ENCODE measurements around the gene KLF18. TPM values are rescaled to one million over a fixed set of nuclear protein-coding genes. Genes with fewer than 3 reads are reported as not detected.

KLF18 gene
- total RNA-seq, 1 donor from 2014 or later, result not detected

DNA sequence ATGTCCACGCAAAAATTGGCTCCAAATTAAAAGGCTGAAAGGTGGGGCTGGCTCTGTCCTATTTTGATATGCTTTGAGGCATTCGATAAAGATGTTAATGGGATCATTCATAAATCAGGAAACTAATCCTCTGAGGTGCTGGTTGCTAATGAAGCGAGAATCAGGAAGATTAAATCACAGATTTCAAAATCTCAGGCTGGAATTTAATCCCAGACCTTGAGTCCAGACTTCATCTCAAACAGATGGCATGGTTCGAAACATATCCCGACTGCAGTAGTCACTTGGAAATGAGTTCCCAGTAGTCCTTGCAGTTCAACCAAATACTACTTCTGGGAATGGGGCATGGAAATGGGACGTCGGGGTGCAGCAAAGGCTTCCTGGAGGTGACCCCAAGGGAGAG lies 27.3 kb downstream of the KLF18 start:
- H3K4me3 ChIP-seq (ENCODE audit: low read depth, low read length), result no peak overlapping the region
- TF ChIP-seq, protein P1, sequence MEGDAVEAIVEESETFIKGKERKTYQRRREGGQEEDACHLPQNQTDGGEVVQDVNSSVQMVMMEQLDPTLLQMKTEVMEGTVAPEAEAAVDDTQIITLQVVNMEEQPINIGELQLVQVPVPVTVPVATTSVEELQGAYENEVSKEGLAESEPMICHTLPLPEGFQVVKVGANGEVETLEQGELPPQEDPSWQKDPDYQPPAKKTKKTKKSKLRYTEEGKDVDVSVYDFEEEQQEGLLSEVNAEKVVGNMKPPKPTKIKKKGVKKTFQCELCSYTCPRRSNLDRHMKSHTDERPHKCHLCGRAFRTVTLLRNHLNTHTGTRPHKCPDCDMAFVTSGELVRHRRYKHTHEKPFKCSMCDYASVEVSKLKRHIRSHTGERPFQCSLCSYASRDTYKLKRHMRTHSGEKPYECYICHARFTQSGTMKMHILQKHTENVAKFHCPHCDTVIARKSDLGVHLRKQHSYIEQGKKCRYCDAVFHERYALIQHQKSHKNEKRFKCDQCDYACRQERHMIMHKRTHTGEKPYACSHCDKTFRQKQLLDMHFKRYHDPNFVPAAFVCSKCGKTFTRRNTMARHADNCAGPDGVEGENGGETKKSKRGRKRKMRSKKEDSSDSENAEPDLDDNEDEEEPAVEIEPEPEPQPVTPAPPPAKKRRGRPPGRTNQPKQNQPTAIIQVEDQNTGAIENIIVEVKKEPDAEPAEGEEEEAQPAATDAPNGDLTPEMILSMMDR (IDR thresholded peaks at IDR 0.05; ENCODE audit: insufficient read depth, low read length, poor library complexity, severe bottlenecking), result no peak
- no peaks in the 10 kb centered on the region for H3K36me3 ChIP-seq (ENCODE audit: control insufficient read depth, insufficient read depth, low read length)
- no peaks in the 10 kb centered on the region for H3K27me3 ChIP-seq (ENCODE audit: control insufficient read depth, insufficient read depth, low read length)
- DNase-seq (ENCODE audit: low read depth), result no peak

DNA sequence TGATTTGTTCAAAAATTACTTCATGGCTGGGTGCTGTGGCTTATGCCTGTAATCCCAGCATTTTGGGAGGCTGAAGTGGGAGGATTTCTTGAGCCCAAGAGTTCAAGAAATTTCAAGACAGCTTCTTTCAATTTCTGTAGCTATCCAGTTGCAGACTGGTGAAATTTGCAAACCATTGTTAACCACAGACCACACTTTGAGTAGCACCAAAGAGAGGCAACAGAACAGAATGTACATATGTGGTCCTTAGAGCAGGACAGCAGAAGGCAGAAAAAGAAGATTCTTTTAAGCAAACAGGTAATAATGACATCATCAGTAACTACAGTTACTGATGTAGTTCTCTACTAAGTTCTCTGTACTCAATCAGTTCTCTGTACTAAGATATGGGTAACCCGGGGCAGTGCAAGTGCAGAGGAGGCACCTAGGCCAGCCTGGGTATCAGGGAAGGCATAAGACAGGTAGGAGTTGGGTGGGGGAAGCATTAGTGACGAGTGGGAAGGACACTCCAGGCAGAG lies 28.3 kb downstream of the KLF18 start:
- DNase-seq (ENCODE audit: low read depth), result no peak
- TF ChIP-seq, protein P1 (IDR thresholded peaks at IDR 0.05; ENCODE audit: insufficient read depth, low read length, poor library complexity, severe bottlenecking), result no peak

DNA sequence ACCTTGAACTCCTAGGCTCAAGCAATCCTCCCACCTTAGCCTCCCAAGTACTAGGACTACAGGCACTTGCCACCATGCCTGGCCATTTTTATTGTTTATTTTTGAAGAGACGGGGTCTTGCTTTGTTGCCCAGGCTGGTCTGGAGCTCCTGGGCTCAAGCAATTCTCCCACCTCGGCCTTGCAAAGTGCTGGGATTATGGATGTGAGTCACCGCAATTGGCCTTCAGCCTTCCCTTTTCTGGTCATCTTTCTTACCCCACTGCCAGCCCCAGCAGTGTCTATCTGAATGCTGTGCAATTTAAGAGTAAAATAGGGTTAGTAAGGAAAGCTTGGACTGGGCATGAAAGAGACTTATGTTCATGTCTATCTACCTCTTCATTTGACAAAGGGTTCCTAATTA lies 28.9 kb downstream of the KLF18 start:
- TF ChIP-seq, protein P1 (IDR thresholded peaks at IDR 0.05; ENCODE audit: insufficient read depth, low read length, poor library complexity, severe bottlenecking), result no peak
- Histone ChIP-seq H3K36me3 (ENCODE audit: control insufficient read depth, insufficient read depth, low read length) (no peaks in the 10 kb centered on the region), H3K27me3 (ENCODE audit: control insufficient read depth, insufficient read depth, low read length) (no peaks in the 10 kb centered on the region), H3K4me3 (ENCODE audit: low read depth, low read length) (no peak overlapping the region)
- no peak for DNase-seq (ENCODE audit: low read depth)

More for the DNA sequence above, 28.3 kb downstream of the KLF18 start:
- H3K36me3 ChIP-seq (ENCODE audit: control insufficient read depth, insufficient read depth, low read length), result no peaks in the 10 kb centered on the region
- H3K27me3 ChIP-seq (ENCODE audit: control insufficient read depth, insufficient read depth, low read length), result no peaks in the 10 kb centered on the region
- H3K4me3 ChIP-seq (ENCODE audit: low read depth, low read length), result no peak overlapping the region

DNA sequence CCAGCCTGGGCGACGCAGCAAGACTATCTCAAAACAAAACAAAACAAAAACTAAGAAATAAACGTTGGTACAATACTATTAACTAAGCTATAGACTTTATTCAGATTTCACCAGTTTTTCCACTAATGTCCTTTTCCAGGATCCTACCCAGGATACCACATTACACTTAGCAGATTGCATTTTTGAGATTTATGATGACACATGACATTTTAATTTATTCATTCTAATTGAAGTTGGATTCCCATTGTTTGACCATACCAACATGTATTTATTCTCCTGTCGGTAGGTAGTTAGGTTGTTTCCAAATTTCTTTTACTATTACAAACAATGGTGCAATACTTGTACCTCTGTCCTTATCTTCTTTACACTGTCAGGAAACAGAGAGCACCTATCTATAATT lies 29.6 kb downstream of the KLF18 start:
- TF ChIP-seq, protein P1 (IDR thresholded peaks at IDR 0.05; ENCODE audit: insufficient read depth, low read length, poor library complexity, severe bottlenecking), result no peak
- Histone ChIP-seq H3K4me3 (ENCODE audit: low read depth, low read length) (no peak overlapping the region), H3K36me3 (ENCODE audit: control insufficient read depth, insufficient read depth, low read length) (no peaks in the 10 kb centered on the region), H3K27me3 (ENCODE audit: control insufficient read depth, insufficient read depth, low read length) (no peaks in the 10 kb centered on the region)
- no peak for DNase-seq (ENCODE audit: low read depth)

DNA sequence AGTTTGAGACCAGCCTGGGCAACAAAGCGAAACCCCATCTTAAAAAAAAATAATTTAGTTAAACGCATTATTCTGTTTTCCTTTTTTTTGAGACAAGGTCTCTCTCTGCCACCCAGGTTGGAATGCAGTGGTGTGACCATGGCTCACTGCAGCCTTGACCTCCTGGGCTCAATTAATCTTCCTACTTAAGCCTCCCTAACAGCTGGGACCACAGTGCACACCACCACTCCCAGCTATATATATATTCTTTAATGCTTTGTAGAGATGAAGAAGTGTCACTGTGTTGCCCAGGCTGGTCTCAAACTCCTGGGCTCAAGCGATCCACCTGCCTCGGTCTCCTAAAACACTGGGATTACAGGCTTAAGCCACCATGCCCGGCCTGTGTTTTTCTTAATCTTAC lies 30.5 kb downstream of the KLF18 start:
- TF ChIP-seq, protein P1 (IDR thresholded peaks at IDR 0.05; ENCODE audit: insufficient read depth, low read length, poor library complexity, severe bottlenecking), result no peak
- no peaks in the 10 kb centered on the region for H3K36me3 ChIP-seq (ENCODE audit: control insufficient read depth, insufficient read depth, low read length)
- no peak for DNase-seq (ENCODE audit: low read depth)
- H3K27me3 ChIP-seq (ENCODE audit: control insufficient read depth, insufficient read depth, low read length), result peaks cover 2% of the 10 kb centered on the region
- H3K4me3 ChIP-seq (ENCODE audit: low read depth, low read length), result no peak overlapping the region

DNA sequence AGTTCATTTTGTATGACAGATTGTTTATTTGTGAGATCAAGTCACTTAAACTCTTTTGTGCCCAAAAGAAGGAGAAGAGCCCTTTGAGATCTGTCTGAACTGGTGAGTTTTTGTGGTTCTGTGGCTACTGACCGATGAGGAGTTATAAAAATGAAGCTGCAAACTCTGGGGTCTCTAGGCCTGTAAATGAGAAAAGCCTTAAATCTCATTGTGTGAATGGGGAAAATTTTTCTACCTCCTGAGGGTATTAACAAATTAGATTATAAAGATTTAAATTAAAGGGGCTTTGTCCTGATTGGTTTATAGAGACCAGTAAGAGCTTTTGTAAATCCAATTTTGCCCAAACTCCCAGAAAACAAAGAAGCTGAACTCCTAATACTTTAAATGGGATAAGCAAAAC lies 32.5 kb downstream of the KLF18 start:
- TF ChIP-seq, protein P1 (IDR thresholded peaks at IDR 0.05; ENCODE audit: insufficient read depth, low read length, poor library complexity, severe bottlenecking), result no peak
- no peak for DNase-seq (ENCODE audit: low read depth)
- H3K4me3 ChIP-seq (ENCODE audit: low read depth, low read length), result no peak overlapping the region
- peaks cover 3% of the 10 kb centered on the region for H3K27me3 ChIP-seq (ENCODE audit: control insufficient read depth, insufficient read depth, low read length)
- no peaks in the 10 kb centered on the region for H3K36me3 ChIP-seq (ENCODE audit: control insufficient read depth, insufficient read depth, low read length)
